Mesenchymal stem cell (in vitro differentiated cells and primary cell): ENCODE data around the gene SESN1.

Experiments
- DNase-seq: peaks from one replicate; pipeline ENCODE4 v3.0.0-alpha.2; 2013
- H2AFZ ChIP-seq: one replicate; pipeline ENCODE4 v1.6.1; 2013; ENCODE audit warnings: low read depth, mild to moderate bottlenecking, control low read depth, inconsistent platforms, low read length, moderate library complexity
- H2AK5ac ChIP-seq: 2 replicates; pipeline ENCODE4 v1.6.1; 2013; ENCODE audit warnings: low read length, moderate library complexity, mild to moderate bottlenecking, inconsistent platforms; ENCODE audit not compliant: severe bottlenecking
- H2BK120ac ChIP-seq: one replicate; pipeline ENCODE4 v1.6.1; 2013; ENCODE audit warnings: low read depth, mild to moderate bottlenecking, inconsistent platforms, low read length, moderate library complexity
- H2BK12ac ChIP-seq, 2 experiments: one replicate each; pipeline ENCODE4 v1.6.1; 2013; ENCODE audit warnings: inconsistent platforms in 2 of 2, low read length in 2 of 2, mild to moderate bottlenecking in 2 of 2, moderate library complexity in 2 of 2, control low read depth in 1 of 2
- H2BK15ac ChIP-seq: one replicate; pipeline ENCODE4 v1.6.1; 2013; ENCODE audit warnings: mild to moderate bottlenecking, low read depth, inconsistent platforms; ENCODE audit not compliant: poor library complexity, severe bottlenecking
- H2BK5ac ChIP-seq: 2 replicates; pipeline ENCODE4 v1.6.1; 2013; ENCODE audit warnings: low read depth, mild to moderate bottlenecking, low read length, control low read depth, inconsistent platforms; ENCODE audit not compliant: poor library complexity, severe bottlenecking
- H3K14ac ChIP-seq, 2 experiments: one replicate each; pipeline ENCODE4 v1.6.1; 2013; ENCODE audit warnings: inconsistent platforms in 2 of 2, low read length in 2 of 2, control low read depth in 1 of 2, mild to moderate bottlenecking in 1 of 2, moderate library complexity in 1 of 2
- H3K18ac ChIP-seq, 2 experiments: one replicate each; pipeline ENCODE4 v1.6.1; 2013; ENCODE audit warnings: inconsistent platforms in 2 of 2, low read length in 2 of 2, control low read depth in 1 of 2, low read depth in 1 of 2, mild to moderate bottlenecking in 1 of 2
- H3K23ac ChIP-seq, 2 experiments: one replicate each; pipeline ENCODE4 v1.6.1; 2013; ENCODE audit warnings: inconsistent platforms in 2 of 2, low read length in 2 of 2, mild to moderate bottlenecking in 2 of 2, moderate library complexity in 2 of 2, control low read depth in 1 of 2
- H3K27ac ChIP-seq: 2 replicates; pipeline ENCODE4 v1.5.1; 2013; ENCODE audit warnings: mild to moderate bottlenecking, moderate library complexity, low read length, control low read depth, inconsistent platforms; ENCODE audit not compliant: poor library complexity, severe bottlenecking
- H3K27me3 ChIP-seq, 2 experiments: 2 replicates each; pipeline versions ENCODE4 v1.6.1 to v1.7.0; 2013; ENCODE audit warnings: low read length in 2 of 2, mild to moderate bottlenecking in 2 of 2, moderate library complexity in 2 of 2, control low read depth in 1 of 2, inconsistent platforms in 1 of 2; ENCODE audit not compliant: control insufficient read depth in 1 of 2, insufficient read depth in 1 of 2
- H3K36me3 ChIP-seq, 2 experiments: 2 replicates each; pipeline versions ENCODE4 v1.6.1 to v1.7.0; 2013; ENCODE audit warnings: low read length in 2 of 2, control low read depth in 1 of 2, inconsistent platforms in 1 of 2, low read depth in 1 of 2, mild to moderate bottlenecking in 1 of 2; ENCODE audit not compliant: insufficient read depth in 2 of 2, control insufficient read depth in 1 of 2
- H3K4ac ChIP-seq, 2 experiments: one replicate each; pipeline ENCODE4 v1.6.1; 2013; ENCODE audit warnings: inconsistent platforms in 2 of 2, low read length in 2 of 2, mild to moderate bottlenecking in 2 of 2, moderate library complexity in 2 of 2, control low read depth in 1 of 2, low read depth in 1 of 2
- H3K4me1 ChIP-seq: 2 replicates; pipeline ENCODE4 v1.6.1; 2013; ENCODE audit warnings: low read depth, low read length, control low read depth; ENCODE audit not compliant: control insufficient read depth, insufficient read depth
- H3K4me2 ChIP-seq: 2 replicates; pipeline ENCODE4 v1.6.1; 2013; ENCODE audit warnings: low read length, mild to moderate bottlenecking, inconsistent platforms; ENCODE audit not compliant: poor library complexity, severe bottlenecking
- H3K4me3 ChIP-seq, 2 experiments: 2 replicates each; pipeline versions ENCODE4 v1.5.1 to v1.7.0; 2013; ENCODE audit warnings: low read length in 2 of 2, mild to moderate bottlenecking in 2 of 2, control low read depth in 1 of 2, low read depth in 1 of 2; ENCODE audit not compliant: insufficient read depth in 1 of 2
- H3K79me1 ChIP-seq: replicated peaks from 2 replicates; pipeline ENCODE4 v1.6.1; 2013; ENCODE audit warnings: mild to moderate bottlenecking, control low read depth, low read length, inconsistent platforms; ENCODE audit not compliant: poor library complexity, severe bottlenecking
- H3K9ac ChIP-seq: 2 replicates; pipeline ENCODE4 v1.7.0; 2013; ENCODE audit warnings: mild to moderate bottlenecking, low read length, moderate library complexity
- H3K9me3 ChIP-seq: 2 replicates; pipeline ENCODE4 v1.7.0; 2013; ENCODE audit warnings: mild to moderate bottlenecking, low read length; ENCODE audit not compliant: control insufficient read depth
- H4K8ac ChIP-seq: one replicate; pipeline ENCODE4 v1.6.1; 2013; ENCODE audit warnings: inconsistent platforms, mild to moderate bottlenecking, low read length, moderate library complexity
- H4K91ac ChIP-seq: one replicate; pipeline ENCODE4 v1.6.1; 2013; ENCODE audit warnings: mild to moderate bottlenecking, low read length, inconsistent platforms
- WGBS: methylation state at CpG from one replicate; pipeline ENCODE4 v1.1.7; 2013; ENCODE audit warnings: mixed read lengths; 5-methylcytosine and 5-hydroxymethylcytosine counted together

SESN1 gene

GRCh38 chr6:109008537-109009235 is 86.0 kb downstream of the SESN1 start:
- H3K27ac ChIP-seq = peak overlapping the region; percentile 80
- peaks cover 7% of the 10 kb centered on the region for H3K79me1 ChIP-seq
- peak overlapping the region; percentile 86 for H4K91ac ChIP-seq
- no peak overlapping the region for H2AK5ac ChIP-seq
- 8% methylated on average over 22 of the region's 24 CpGs for WGBS
- H3K4ac ChIP-seq = peak overlapping the region; percentile 75 to 99
- no peaks in the 10 kb centered on the region for H3K4me1 ChIP-seq
- H3K27me3 ChIP-seq = no peaks in the 10 kb centered on the region
- peaks cover 0 to 3% of the 10 kb centered on the region in 2 experiments for H3K36me3 ChIP-seq
- peak overlapping the region; percentile 99 for H3K23ac ChIP-seq
- H2BK120ac ChIP-seq = peak overlapping the region; percentile 42
- H2BK12ac ChIP-seq = peak overlapping the region; percentile 54 to 99
- H3K9ac ChIP-seq = peak overlapping the region; percentile 98
- DNase-seq = peak; percentile 78
- peak overlapping the region; percentile 93 to 100 for H3K4me3 ChIP-seq
- peak overlapping the region; percentile 98 to 99 for H3K18ac ChIP-seq
- H3K9me3 ChIP-seq = no peaks in the 10 kb centered on the region
- H2AFZ ChIP-seq = peak overlapping the region; percentile 93
- H4K8ac ChIP-seq = peak overlapping the region; percentile 94
- H3K14ac ChIP-seq = peak overlapping the region in 1 of 2 experiments; percentile 100
- H2BK5ac ChIP-seq = peak overlapping the region; percentile 96
- peak overlapping the region; percentile 79 for H3K4me2 ChIP-seq
- H2BK15ac ChIP-seq = no peak overlapping the region

- WGBS = 93% methylated on average over 2 of the region's 4 CpGs
These were observed 86.6 kb downstream of the SESN1 start for GRCh38 chr6:109008054-109008453.

DNA sequence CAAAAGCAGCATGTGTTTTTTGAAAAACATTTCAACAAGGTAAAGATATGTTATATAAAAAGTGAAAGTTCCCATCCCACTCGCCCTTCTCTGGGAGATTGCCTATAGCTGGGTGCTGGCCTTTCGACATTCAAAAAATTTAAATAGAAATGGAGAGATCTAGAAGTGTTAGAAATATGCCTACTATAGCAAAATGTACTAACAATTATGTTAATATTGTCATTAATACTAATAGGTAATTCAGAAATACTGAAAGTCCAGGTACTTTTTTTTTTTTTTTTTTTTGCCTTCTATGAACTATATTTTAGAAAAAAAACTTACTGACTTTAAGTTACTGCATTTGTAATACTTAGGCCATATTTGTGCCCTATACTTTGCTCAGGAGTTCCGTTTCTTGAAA is 87.1 kb downstream of the SESN1 start:
- H3K4me3 ChIP-seq = peak overlapping the region in 1 of 2 experiments; percentile 93
- H2BK5ac ChIP-seq = no peak overlapping the region
- peaks cover 0 to 3% of the 10 kb centered on the region in 2 experiments for H3K36me3 ChIP-seq
- H2BK120ac ChIP-seq = no peak overlapping the region
- peak overlapping the region; percentile 98 for H3K9ac ChIP-seq
- no peak overlapping the region for H3K4ac ChIP-seq
- no peak overlapping the region for H3K23ac ChIP-seq
- no peaks in the 10 kb centered on the region for H3K9me3 ChIP-seq
- no peak overlapping the region for H2BK15ac ChIP-seq
- no peak overlapping the region for H3K18ac ChIP-seq
- no peak overlapping the region for H4K91ac ChIP-seq
- no peak overlapping the region for H2AK5ac ChIP-seq
- H3K14ac ChIP-seq = no peak overlapping the region
- H3K79me1 ChIP-seq = peaks cover 7% of the 10 kb centered on the region
- no peak overlapping the region for H3K4me2 ChIP-seq
- 100% methylated on average over 2 of the region's 3 CpGs for whole genome bisulfite sequencing
- no peaks in the 10 kb centered on the region for H3K4me1 ChIP-seq
- no peak overlapping the region for H4K8ac ChIP-seq
- no peak overlapping the region for H2AFZ ChIP-seq
- DNase-seq = no peak
- no peaks in the 10 kb centered on the region for H3K27me3 ChIP-seq
- H3K27ac ChIP-seq = no peak overlapping the region
- no peak overlapping the region for H2BK12ac ChIP-seq

More at GRCh38 chr6:109008054-109008453, 86.6 kb downstream of the SESN1 start:
- Histone ChIP-seq H3K27me3 (no peaks in the 10 kb centered on the region), H2BK15ac (no peak overlapping the region), H2AK5ac (no peak overlapping the region), H3K4ac (no peak overlapping the region), H3K18ac (no peak overlapping the region), H4K91ac (no peak overlapping the region), H3K79me1 (peaks cover 7% of the 10 kb centered on the region), H3K9ac (peak overlapping the region; percentile 98), H3K14ac (no peak overlapping the region), H3K27ac (no peak overlapping the region), H3K4me3 (peak overlapping the region in 1 of 2 experiments; percentile 93), H3K4me1 (no peaks in the 10 kb centered on the region), H2AFZ (no peak overlapping the region), H2BK5ac (no peak overlapping the region), H3K23ac (no peak overlapping the region), H4K8ac (no peak overlapping the region), H2BK12ac (no peak overlapping the region), H3K36me3 (peaks cover 0 to 3% of the 10 kb centered on the region in 2 experiments), H2BK120ac (no peak overlapping the region), H3K4me2 (peak overlapping the region; percentile 22), H3K9me3 (no peaks in the 10 kb centered on the region)
- no peak for DNase-seq

DNA sequence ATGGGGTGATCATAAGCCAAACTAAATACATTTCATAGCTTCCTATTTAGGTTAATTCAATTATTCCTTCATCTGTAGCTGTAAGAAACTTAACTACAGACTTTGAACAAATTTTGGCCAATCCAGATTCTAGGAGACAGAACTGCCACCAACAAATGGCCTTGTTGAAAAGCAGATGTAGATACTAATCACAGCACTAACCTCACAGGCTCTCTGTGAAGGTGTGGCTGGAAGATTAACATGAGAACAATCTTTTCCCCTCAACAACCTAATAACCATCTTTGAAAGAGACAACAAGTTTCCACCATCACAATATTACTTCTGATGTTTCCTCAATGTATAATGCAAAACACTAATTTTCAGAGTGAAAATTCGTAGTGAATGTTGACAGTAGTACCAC is 87.8 kb downstream of the SESN1 start:
- H2BK15ac ChIP-seq = no peak overlapping the region
- no peak overlapping the region for H3K14ac ChIP-seq
- H4K91ac ChIP-seq = no peak overlapping the region
- peaks cover 0 to 3% of the 10 kb centered on the region in 2 experiments for H3K36me3 ChIP-seq
- no peak overlapping the region for H3K4me2 ChIP-seq
- no peak overlapping the region for H2BK120ac ChIP-seq
- H2AK5ac ChIP-seq = no peak overlapping the region
- H3K79me1 ChIP-seq = peaks cover 6% of the 10 kb centered on the region
- no peak overlapping the region for H2AFZ ChIP-seq
- H2BK5ac ChIP-seq = no peak overlapping the region
- H3K23ac ChIP-seq = no peak overlapping the region
- H3K4ac ChIP-seq = no peak overlapping the region
- 83% methylated on average over 1 of the region's 1 CpG for WGBS
- no peak overlapping the region for H2BK12ac ChIP-seq
- H3K4me1 ChIP-seq = no peaks in the 10 kb centered on the region
- no peaks in the 10 kb centered on the region for H3K27me3 ChIP-seq
- no peaks in the 10 kb centered on the region for H3K9me3 ChIP-seq
- H3K27ac ChIP-seq = no peak overlapping the region
- DNase-seq = no peak
- H4K8ac ChIP-seq = no peak overlapping the region
- H3K4me3 ChIP-seq = peak overlapping the region in 1 of 2 experiments; percentile 93
- peak overlapping the region; percentile 98 for H3K9ac ChIP-seq
- H3K18ac ChIP-seq = no peak overlapping the region
